Trophoblast cell (in vitro differentiated cells and primary cell): ENCODE measurements around the gene GLRA2.

Experiments
- DNase-seq, 2 donors: peaks; one replicate each; pipeline ENCODE4 v3.0.0-alpha.2; 2016
- H2AFZ ChIP-seq: 2 replicates; pipeline ENCODE4 v1.6.1; 2013; ENCODE audit warnings: low read length, moderate library complexity, mild to moderate bottlenecking; ENCODE audit not compliant: insufficient read depth, poor library complexity
- H2AK5ac ChIP-seq: 2 replicates; pipeline ENCODE4 v1.6.1; 2013; ENCODE audit warnings: mild to moderate bottlenecking, low read length
- H2BK120ac ChIP-seq: 2 replicates; pipeline ENCODE4 v1.6.1; 2013; ENCODE audit warnings: low read length, mild to moderate bottlenecking, moderate library complexity; ENCODE audit not compliant: insufficient read depth, poor library complexity
- H2BK12ac ChIP-seq: 2 replicates; pipeline ENCODE4 v1.6.1; 2013; ENCODE audit warnings: mild to moderate bottlenecking, low read length, moderate library complexity
- H2BK5ac ChIP-seq: 2 replicates; pipeline ENCODE4 v1.6.1; 2013; ENCODE audit warnings: low read length, low read depth, moderate library complexity, mild to moderate bottlenecking; ENCODE audit not compliant: poor library complexity
- H3K14ac ChIP-seq: 2 replicates; pipeline ENCODE4 v1.6.1; 2013; ENCODE audit warnings: mild to moderate bottlenecking, low read length
- H3K18ac ChIP-seq: 2 replicates; pipeline ENCODE4 v1.6.1; 2013; ENCODE audit warnings: mild to moderate bottlenecking, low read length
- H3K23ac ChIP-seq: 2 replicates; pipeline ENCODE4 v1.6.1; 2013; ENCODE audit warnings: low read length
- H3K27ac ChIP-seq: 2 replicates; pipeline ENCODE4 v1.5.1; 2013; ENCODE audit warnings: low read depth, mild to moderate bottlenecking, inconsistent platforms, low read length, moderate library complexity
- H3K27me3 ChIP-seq: 2 replicates; pipeline ENCODE4 v1.6.1; 2013; ENCODE audit warnings: inconsistent platforms, mild to moderate bottlenecking, low read length, moderate library complexity; ENCODE audit not compliant: insufficient read depth
- H3K36me3 ChIP-seq, 2 experiments: 1 replicate in 1 of 2; 2 replicates in 1 of 2; pipeline ENCODE4 v1.6.1; 2013; ENCODE audit warnings: low read length in 2 of 2, mild to moderate bottlenecking in 2 of 2, moderate library complexity in 1 of 2; ENCODE audit not compliant: insufficient read depth in 2 of 2, control insufficient read depth in 1 of 2
- H3K4ac ChIP-seq: 2 replicates; pipeline ENCODE4 v1.6.1; 2013; ENCODE audit warnings: low read depth, mild to moderate bottlenecking, low read length, moderate library complexity
- H3K4me1 ChIP-seq, 2 experiments: 1 replicate in 1 of 2; 2 replicates in 1 of 2; pipeline ENCODE4 v1.6.1; 2013; ENCODE audit warnings: low read length in 2 of 2, mild to moderate bottlenecking in 2 of 2, moderate library complexity in 1 of 2; ENCODE audit not compliant: insufficient read depth in 2 of 2, control insufficient read depth in 1 of 2
- H3K4me2 ChIP-seq: 2 replicates; pipeline ENCODE4 v1.6.1; 2013; ENCODE audit warnings: inconsistent platforms, mild to moderate bottlenecking, low read length, moderate library complexity
- H3K4me3 ChIP-seq: 2 replicates; pipeline ENCODE4 v1.5.1; 2013; ENCODE audit warnings: mild to moderate bottlenecking, low read depth, low read length, inconsistent platforms
- H3K79me1 ChIP-seq: one replicate; pipeline ENCODE4 v1.6.1; 2013; ENCODE audit warnings: low read length
- H3K79me2 ChIP-seq: 2 replicates; pipeline ENCODE4 v1.6.1; 2013; ENCODE audit warnings: low read length, mild to moderate bottlenecking; ENCODE audit not compliant: control insufficient read depth, insufficient read depth, poor library complexity
- H3K9ac ChIP-seq: 2 replicates; pipeline ENCODE4 v1.6.1; 2013; ENCODE audit warnings: mild to moderate bottlenecking, low read length
- H3K9me3 ChIP-seq: 2 replicates; pipeline ENCODE4 v1.6.1; 2013; ENCODE audit warnings: low read depth, mild to moderate bottlenecking, control low read depth, inconsistent platforms, low read length; ENCODE audit not compliant: insufficient read depth
- H4K12ac ChIP-seq: 2 replicates; pipeline ENCODE4 v1.6.1; 2013; ENCODE audit warnings: low read depth, mild to moderate bottlenecking, low read length, moderate library complexity
- H4K8ac ChIP-seq: 2 replicates; pipeline ENCODE4 v1.6.1; 2013; ENCODE audit warnings: low read depth, mild to moderate bottlenecking, low read length, moderate library complexity
- H4K91ac ChIP-seq: one replicate; pipeline ENCODE4 v1.6.1; 2013; ENCODE audit warnings: low read depth, mild to moderate bottlenecking, low read length, moderate library complexity
- WGBS: extraction: QIAGEN DNeasy Blood & Tissue Kit; methylation state at CpG from one replicate; pipeline ENCODE4 v1.1.7; 2013; ENCODE audit warnings: missing lambda C conversion rate; ENCODE audit not compliant: insufficient read length, insufficient coverage; ENCODE audit errors: extremely low coverage; 5-methylcytosine and 5-hydroxymethylcytosine counted together

GLRA2 gene

DNA sequence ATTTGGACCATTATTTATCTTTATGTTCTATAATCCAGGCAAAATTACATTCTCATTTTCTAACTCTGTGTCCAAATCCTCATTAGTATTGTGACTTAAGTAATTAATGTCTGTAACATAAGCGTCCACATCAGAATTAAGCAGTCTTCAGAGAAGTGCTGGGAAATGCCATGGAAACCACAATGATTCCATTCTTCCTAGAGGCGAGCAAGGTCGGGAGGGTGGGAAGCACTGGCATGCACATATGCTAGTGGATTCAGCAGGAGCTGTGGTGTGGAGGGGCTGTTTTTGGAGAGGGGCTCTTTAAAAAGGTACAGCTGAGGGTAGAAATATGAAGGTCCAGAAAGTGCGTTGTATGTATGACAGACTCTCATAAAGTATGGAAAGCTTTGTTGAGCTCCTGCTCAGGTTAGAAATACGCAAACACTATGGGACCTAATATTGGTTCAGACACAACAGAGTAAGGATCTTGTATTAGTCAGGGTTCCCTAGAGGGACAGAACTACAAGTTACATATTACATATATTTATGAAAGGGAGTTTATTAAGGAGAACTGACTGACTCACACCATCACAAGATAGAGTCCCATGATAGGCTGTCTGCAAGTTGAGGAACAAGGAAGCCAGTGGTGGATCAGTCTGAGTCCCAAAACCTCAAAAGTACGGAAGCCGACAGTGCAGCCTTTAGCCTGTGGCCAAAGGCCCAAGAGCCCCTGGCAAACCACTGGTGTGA is 61.5 kb downstream of the GLRA2 start:
- Histone ChIP-seq H3K36me3 (no peaks in the 10 kb centered on the region), H3K79me1 (no peaks in the 10 kb centered on the region), H3K9ac (no peak overlapping the region), H2BK5ac (no peak overlapping the region), H3K4me2 (no peak overlapping the region), H3K23ac (no peak overlapping the region), H3K9me3 (no peaks in the 10 kb centered on the region), H3K4ac (no peak overlapping the region), H4K12ac (no peak overlapping the region), H3K27me3 (no peaks in the 10 kb centered on the region), H3K4me3 (no peak overlapping the region), H3K14ac (no peak overlapping the region), H2BK12ac (no peak overlapping the region), H4K91ac (no peak overlapping the region), H4K8ac (no peak overlapping the region), H3K79me2 (no peaks in the 10 kb centered on the region), H2AFZ (no peak overlapping the region), H2BK120ac (no peak overlapping the region), H3K27ac (no peak overlapping the region), H3K4me1 (no peaks in the 10 kb centered on the region), H3K18ac (no peak overlapping the region), H2AK5ac (no peak overlapping the region)
- no CpG with 5 or more reads among the region's 7 CpGs for WGBS
- DNase-seq = no peak

DNA sequence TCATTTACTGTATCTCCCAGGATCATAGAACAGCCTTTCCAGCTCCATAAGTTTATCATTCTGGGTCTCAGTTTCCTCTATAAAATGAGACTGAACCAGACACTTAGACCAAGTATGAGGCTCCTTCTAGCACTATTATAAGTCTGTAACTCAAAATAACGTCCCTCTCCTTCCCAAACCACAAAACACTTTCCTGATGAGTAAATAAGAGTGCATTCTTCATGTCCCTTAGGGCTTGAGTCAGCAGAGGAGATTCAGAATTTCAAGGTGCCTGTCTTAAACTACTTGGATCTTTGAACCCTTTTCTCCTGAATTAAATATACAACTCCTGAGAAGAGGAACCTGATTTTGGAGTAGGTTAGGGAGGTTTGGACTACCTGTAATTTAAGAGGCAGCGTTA is 62.6 kb downstream of the GLRA2 start:
- no peaks in the 10 kb centered on the region for H3K79me1 ChIP-seq
- H4K12ac ChIP-seq = no peak overlapping the region
- H3K23ac ChIP-seq = no peak overlapping the region
- WGBS = no CpG with 5 or more reads among the region's 2 CpGs
- H3K4me3 ChIP-seq = no peak overlapping the region
- H3K9me3 ChIP-seq = no peaks in the 10 kb centered on the region
- no peak overlapping the region for H3K9ac ChIP-seq
- H2AK5ac ChIP-seq = no peak overlapping the region
- no peak overlapping the region for H4K91ac ChIP-seq
- no peak overlapping the region for H3K18ac ChIP-seq
- no peak overlapping the region for H3K27ac ChIP-seq
- H3K36me3 ChIP-seq = no peaks in the 10 kb centered on the region
- no peaks in the 10 kb centered on the region for H3K79me2 ChIP-seq
- no peak overlapping the region for H3K4ac ChIP-seq
- H3K14ac ChIP-seq = no peak overlapping the region
- no peak overlapping the region for H2BK5ac ChIP-seq
- no peak for DNase-seq
- H3K4me1 ChIP-seq = no peaks in the 10 kb centered on the region
- H2BK12ac ChIP-seq = no peak overlapping the region
- H2AFZ ChIP-seq = no peak overlapping the region
- H3K27me3 ChIP-seq = no peaks in the 10 kb centered on the region
- no peak overlapping the region for H2BK120ac ChIP-seq
- H3K4me2 ChIP-seq = no peak overlapping the region
- no peak overlapping the region for H4K8ac ChIP-seq

DNA sequence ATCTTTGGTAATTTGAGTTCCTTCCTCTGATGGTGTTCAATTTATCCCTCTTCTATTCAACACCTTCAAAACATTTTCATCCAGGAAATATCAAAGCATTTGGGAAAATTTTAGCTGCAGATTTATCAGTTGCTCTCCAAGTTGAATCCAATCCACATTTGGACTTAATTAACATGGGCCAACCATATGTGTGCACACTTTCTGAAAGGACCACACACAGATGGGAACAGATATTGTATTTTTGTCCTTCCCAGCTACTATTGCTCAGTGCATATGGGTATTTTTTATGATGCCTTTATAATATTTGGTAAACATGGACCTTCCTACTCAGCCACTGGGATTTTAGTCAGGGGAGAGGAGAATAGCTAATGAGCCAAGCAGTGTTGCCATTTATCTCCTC is 65.2 kb downstream of the GLRA2 start:
- H3K4me3 ChIP-seq = no peak overlapping the region
- no peak overlapping the region for H3K18ac ChIP-seq
- no peak overlapping the region for H2AK5ac ChIP-seq
- no peak overlapping the region for H3K4me2 ChIP-seq
- no peak overlapping the region for H3K27ac ChIP-seq
- DNase-seq = no peak
- no peak overlapping the region for H4K8ac ChIP-seq
- no peak overlapping the region for H3K4ac ChIP-seq
- no peaks in the 10 kb centered on the region for H3K4me1 ChIP-seq
- no peak overlapping the region for H3K23ac ChIP-seq
- H4K12ac ChIP-seq = no peak overlapping the region
- no peak overlapping the region for H2BK12ac ChIP-seq
- H2AFZ ChIP-seq = no peak overlapping the region
- no peaks in the 10 kb centered on the region for H3K36me3 ChIP-seq
- no peak overlapping the region for H3K14ac ChIP-seq
- no peaks in the 10 kb centered on the region for H3K79me2 ChIP-seq
- H2BK5ac ChIP-seq = no peak overlapping the region
- H3K9ac ChIP-seq = no peak overlapping the region
- no peak overlapping the region for H4K91ac ChIP-seq
- no peaks in the 10 kb centered on the region for H3K27me3 ChIP-seq
- H3K79me1 ChIP-seq = no peaks in the 10 kb centered on the region
- H2BK120ac ChIP-seq = no peak overlapping the region
- H3K9me3 ChIP-seq = no peaks in the 10 kb centered on the region

DNA sequence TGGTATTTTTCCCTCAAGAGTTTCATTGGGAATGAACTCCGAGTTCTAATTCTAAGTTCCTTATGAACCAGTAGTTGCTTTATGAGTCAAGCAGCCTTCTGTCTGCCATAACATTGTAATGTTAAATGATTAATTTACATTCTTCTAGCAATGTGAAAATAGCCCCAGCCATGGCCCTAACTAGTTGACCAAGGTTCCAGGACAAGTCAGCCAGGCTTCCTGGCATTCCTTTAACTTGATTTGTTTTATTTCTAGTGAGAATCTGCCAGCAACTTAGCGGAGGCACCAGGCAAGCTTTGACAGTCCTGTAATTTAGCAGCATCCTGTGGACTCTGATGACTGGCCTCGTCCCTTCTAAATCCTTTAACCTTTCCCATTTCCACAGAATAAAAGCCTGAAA is 69.0 kb downstream of the GLRA2 start:
- H3K9me3 ChIP-seq = no peaks in the 10 kb centered on the region
- no peak overlapping the region for H4K12ac ChIP-seq
- H3K27ac ChIP-seq = no peak overlapping the region
- H4K8ac ChIP-seq = no peak overlapping the region
- no peak overlapping the region for H3K14ac ChIP-seq
- H2BK5ac ChIP-seq = no peak overlapping the region
- no peaks in the 10 kb centered on the region for H3K27me3 ChIP-seq
- no peak overlapping the region for H4K91ac ChIP-seq
- H3K79me2 ChIP-seq = no peaks in the 10 kb centered on the region
- no peak overlapping the region for H2BK120ac ChIP-seq
- no peak overlapping the region for H3K18ac ChIP-seq
- DNase-seq = no peak
- no peak overlapping the region for H3K4me2 ChIP-seq
- WGBS = no CpG with 5 or more reads among the region's 3 CpGs
- H3K4me1 ChIP-seq = no peaks in the 10 kb centered on the region
- no peak overlapping the region for H2AFZ ChIP-seq
- H3K4ac ChIP-seq = no peak overlapping the region
- H3K79me1 ChIP-seq = no peaks in the 10 kb centered on the region
- H3K36me3 ChIP-seq = no peaks in the 10 kb centered on the region
- no peak overlapping the region for H3K4me3 ChIP-seq
- H2AK5ac ChIP-seq = no peak overlapping the region
- no peak overlapping the region for H2BK12ac ChIP-seq
- H3K9ac ChIP-seq = no peak overlapping the region
- H3K23ac ChIP-seq = no peak overlapping the region
